IMR-90 (cell line): Measurements from ENCODE around the gene PRKAR2A.

Experiments used
- BHLHE40 ChIP-seq: fragments of 150-350 bp; IDR thresholded peaks from 2 replicates; pipeline ENCODE4 v1.6.1; 2016; ENCODE audit warnings: mild to moderate bottlenecking, low read depth, low read length
- MAZ ChIP-seq: IDR thresholded peaks from 2 replicates; pipeline ENCODE4 v1.6.1; 2012; ENCODE audit warnings: low read depth, mild to moderate bottlenecking, low read length, improper control_type of control experiment, moderate library complexity, borderline replicate concordance
- MXI1 ChIP-seq: IDR thresholded peaks from 2 replicates; pipeline ENCODE4 v1.6.1; 2012; ENCODE audit warnings: low read depth, mild to moderate bottlenecking, low read length, moderate library complexity, borderline replicate concordance
- POLR2A ChIP-seq: IDR thresholded peaks from 2 replicates; pipeline ENCODE4 v1.6.1; 2012; ENCODE audit warnings: mild to moderate bottlenecking, low read depth, low read length
- RAD21 ChIP-seq: IDR thresholded peaks from 2 replicates; pipeline ENCODE4 v1.6.1; 2012; ENCODE audit warnings: low read length, improper control_type of control experiment
- RCOR1 ChIP-seq: IDR thresholded peaks from 2 replicates; pipeline ENCODE4 v1.6.1; 2012; ENCODE audit warnings: mild to moderate bottlenecking, low read length, improper control_type of control experiment; ENCODE audit not compliant: insufficient replicate concordance
- TF ChIP-seq, protein P1 (sequence below): conservative IDR thresholded peaks from 2 replicates; pipeline ENCODE4 v1.5.1; 2012; ENCODE audit warnings: mild to moderate bottlenecking, low read depth, low read length, improper control_type of control experiment

DNA sequence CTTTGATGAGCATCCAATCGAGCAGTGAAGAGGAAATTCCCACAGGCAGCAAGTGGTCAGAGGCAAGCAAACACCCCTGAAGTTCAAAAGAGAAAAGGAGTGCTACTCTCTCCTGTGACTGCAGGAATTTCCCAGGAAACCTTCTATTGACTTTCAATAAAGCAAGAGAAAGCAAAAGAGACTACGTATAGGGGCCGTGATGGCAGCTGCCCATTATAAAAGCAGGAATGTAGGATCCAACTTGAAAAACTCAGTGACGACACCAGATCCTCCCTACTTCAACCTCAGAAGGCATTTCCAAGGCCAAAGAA is 77.5 kb downstream of the PRKAR2A start:
- TF ChIP-seq, protein P1, sequence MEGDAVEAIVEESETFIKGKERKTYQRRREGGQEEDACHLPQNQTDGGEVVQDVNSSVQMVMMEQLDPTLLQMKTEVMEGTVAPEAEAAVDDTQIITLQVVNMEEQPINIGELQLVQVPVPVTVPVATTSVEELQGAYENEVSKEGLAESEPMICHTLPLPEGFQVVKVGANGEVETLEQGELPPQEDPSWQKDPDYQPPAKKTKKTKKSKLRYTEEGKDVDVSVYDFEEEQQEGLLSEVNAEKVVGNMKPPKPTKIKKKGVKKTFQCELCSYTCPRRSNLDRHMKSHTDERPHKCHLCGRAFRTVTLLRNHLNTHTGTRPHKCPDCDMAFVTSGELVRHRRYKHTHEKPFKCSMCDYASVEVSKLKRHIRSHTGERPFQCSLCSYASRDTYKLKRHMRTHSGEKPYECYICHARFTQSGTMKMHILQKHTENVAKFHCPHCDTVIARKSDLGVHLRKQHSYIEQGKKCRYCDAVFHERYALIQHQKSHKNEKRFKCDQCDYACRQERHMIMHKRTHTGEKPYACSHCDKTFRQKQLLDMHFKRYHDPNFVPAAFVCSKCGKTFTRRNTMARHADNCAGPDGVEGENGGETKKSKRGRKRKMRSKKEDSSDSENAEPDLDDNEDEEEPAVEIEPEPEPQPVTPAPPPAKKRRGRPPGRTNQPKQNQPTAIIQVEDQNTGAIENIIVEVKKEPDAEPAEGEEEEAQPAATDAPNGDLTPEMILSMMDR = no peak
- TF ChIP-seq POLR2A (no peak), BHLHE40 (no peak), MXI1 (no peak), RAD21 (no peak), MAZ (no peak), RCOR1 (no peak)
